HEK293 (cell line): ENCODE measurements around the gene YDJC.
A peak's percentile ranks its signal among the peaks of the same experiment; 100 is the strongest.

Experiments
- CTCF ChIA-PET: fragments of 350-600 bp; formaldehyde crosslinking; extraction: SDS; loops from one replicate; lab custom pipeline; 2021; ENCODE audit warnings: antibody characterized with exemption; lab: Yijun Ruan, JAX
- POLR2A ChIA-PET: fragments of 300-600 bp; formaldehyde crosslinking; extraction: SDS; loops from one replicate; lab custom pipeline; 2020; ENCODE audit warnings: antibody characterized with exemption, inconsistent platforms; lab: Yijun Ruan, JAX
- H3K27ac ChIP-seq: fragments of 200-500 bp; sonication (Bioruptor generic); 2 replicates; pipeline ENCODE4 v1.5.1; 2014; ENCODE audit warnings: low read depth, low read length, control low read depth, inconsistent platforms; ENCODE audit errors: extremely low read depth
- H3K36me3 ChIP-seq, 2 experiments: fragments of 200-500 bp in 1 of 2; sonication (Bioruptor generic) in 1 of 2; 1 replicate in 1 of 2; 2 replicates in 1 of 2; pipeline ENCODE4 v1.5.1; 2014 to 2017; ENCODE audit warnings: inconsistent platforms in 2 of 2, low read length in 2 of 2; ENCODE audit not compliant: control insufficient read depth in 2 of 2, insufficient read depth in 1 of 2
- H3K4me1 ChIP-seq: fragments of 200-500 bp; sonication (Bioruptor generic); 2 replicates; pipeline ENCODE4 v1.5.1; 2014; ENCODE audit warnings: mild to moderate bottlenecking, low read length, inconsistent platforms; ENCODE audit not compliant: control insufficient read depth, insufficient read depth
- H3K4me3 ChIP-seq: 2 replicates; pipeline ENCODE4 v1.5.1; 2011; ENCODE audit warnings: low read depth, mild to moderate bottlenecking, control low read depth, low read length, moderate library complexity
- H3K9me3 ChIP-seq: fragments of 200-500 bp; sonication (Bioruptor generic); 2 replicates; pipeline ENCODE4 v1.5.1; 2014; ENCODE audit warnings: low read depth, low read length, inconsistent platforms; ENCODE audit not compliant: control insufficient read depth, insufficient read depth
- KLF10 ChIP-seq: fragments of 450-650 bp; IDR thresholded peaks from 2 replicates; pipeline ENCODE4 v1.5.1; 2018; ENCODE audit warnings: missing biosample characterization, mild to moderate bottlenecking, missing genetic modification characterization
- KLF7 ChIP-seq: fragments of 450-650 bp; formaldehyde crosslinking; IDR thresholded peaks from 2 replicates; pipeline ENCODE4 v1.5.1; 2016; ENCODE audit warnings: missing biosample characterization, missing genetic modification characterization, borderline replicate concordance
- MYNN ChIP-seq: fragments of 450-650 bp; formaldehyde crosslinking; IDR thresholded peaks from 2 replicates; pipeline ENCODE4 v1.5.1; 2016; ENCODE audit warnings: missing biosample characterization, missing genetic modification characterization, borderline replicate concordance
- MZF1 ChIP-seq: fragments of 450-650 bp; formaldehyde crosslinking; IDR thresholded peaks from 2 replicates; pipeline ENCODE4 v1.5.1; 2017; ENCODE audit warnings: missing biosample characterization, missing genetic modification characterization, borderline replicate concordance
- REPIN1 ChIP-seq: fragments of 450-650 bp; formaldehyde crosslinking; IDR thresholded peaks from 2 replicates; pipeline ENCODE4 v1.5.1; 2017; ENCODE audit warnings: missing biosample characterization, missing genetic modification characterization, low read depth
- SP2 ChIP-seq: fragments of 450-650 bp; formaldehyde crosslinking; IDR thresholded peaks from 2 replicates; pipeline ENCODE4 v1.5.1; 2016; ENCODE audit warnings: missing biosample characterization, missing genetic modification characterization
- ZIC2 ChIP-seq: fragments of 450-650 bp; formaldehyde crosslinking; IDR thresholded peaks from 2 replicates; pipeline ENCODE4 v1.5.1; 2016; ENCODE audit warnings: missing biosample characterization, missing genetic modification characterization
- ZNF544 ChIP-seq: fragments of 450-650 bp; formaldehyde crosslinking; IDR thresholded peaks from 2 replicates; pipeline ENCODE4 v1.5.0; 2017; ENCODE audit warnings: missing biosample characterization, missing genetic modification characterization
- ZNF600 ChIP-seq: fragments of 450-650 bp; formaldehyde crosslinking; IDR thresholded peaks from 2 replicates; pipeline ENCODE4 v1.5.1; 2016; ENCODE audit warnings: missing biosample characterization, missing genetic modification characterization
- ZSCAN16 ChIP-seq: fragments of 450-650 bp; formaldehyde crosslinking; IDR thresholded peaks from 2 replicates; pipeline ENCODE4 v1.5.1; 2016; ENCODE audit warnings: missing biosample characterization, missing genetic modification characterization
- TF ChIP-seq, protein P1 (sequence below): fragments of 450-650 bp; formaldehyde crosslinking; IDR thresholded peaks from 2 replicates; pipeline ENCODE4 v1.5.1; 2016; ENCODE audit warnings: missing biosample characterization, missing genetic modification characterization
- TF ChIP-seq, protein P2 (sequence below): fragments of 450-650 bp; formaldehyde crosslinking; IDR thresholded peaks from 2 replicates; pipeline ENCODE4 v1.5.1; 2016; ENCODE audit warnings: missing biosample characterization, missing genetic modification characterization, borderline replicate concordance
- TF ChIP-seq, protein P3 (sequence below): fragments of 450-650 bp; formaldehyde crosslinking; IDR thresholded peaks from 2 replicates; pipeline ENCODE4 v1.5.1; 2016; ENCODE audit warnings: missing biosample characterization, missing genetic modification characterization
- TF ChIP-seq, protein P4 (sequence below): fragments of 450-650 bp; formaldehyde crosslinking; IDR thresholded peaks from 2 replicates; pipeline ENCODE4 v1.5.1; 2016; ENCODE audit warnings: missing biosample characterization, missing genetic modification characterization
- TF ChIP-seq, protein P5 (sequence below): fragments of 450-650 bp; formaldehyde crosslinking; IDR thresholded peaks from 2 replicates; pipeline ENCODE4 v1.5.1; 2016; ENCODE audit warnings: missing biosample characterization, missing genetic modification characterization
- TF ChIP-seq, protein P6 (sequence below): fragments of 450-650 bp; formaldehyde crosslinking; IDR thresholded peaks from 2 replicates; pipeline ENCODE4 v1.5.1; 2016; ENCODE audit warnings: missing biosample characterization, missing genetic modification characterization
- TF ChIP-seq, protein P7 (sequence below): fragments of 450-650 bp; formaldehyde crosslinking; IDR thresholded peaks from 2 replicates; pipeline ENCODE4 v1.5.1; 2016; ENCODE audit warnings: missing biosample characterization, missing genetic modification characterization
- TF ChIP-seq, protein P8 (sequence below): fragments of 450-650 bp; formaldehyde crosslinking; IDR thresholded peaks from 2 replicates; pipeline ENCODE4 v1.5.1; 2016; ENCODE audit warnings: missing biosample characterization, missing genetic modification characterization

The YDJC gene

DNA sequence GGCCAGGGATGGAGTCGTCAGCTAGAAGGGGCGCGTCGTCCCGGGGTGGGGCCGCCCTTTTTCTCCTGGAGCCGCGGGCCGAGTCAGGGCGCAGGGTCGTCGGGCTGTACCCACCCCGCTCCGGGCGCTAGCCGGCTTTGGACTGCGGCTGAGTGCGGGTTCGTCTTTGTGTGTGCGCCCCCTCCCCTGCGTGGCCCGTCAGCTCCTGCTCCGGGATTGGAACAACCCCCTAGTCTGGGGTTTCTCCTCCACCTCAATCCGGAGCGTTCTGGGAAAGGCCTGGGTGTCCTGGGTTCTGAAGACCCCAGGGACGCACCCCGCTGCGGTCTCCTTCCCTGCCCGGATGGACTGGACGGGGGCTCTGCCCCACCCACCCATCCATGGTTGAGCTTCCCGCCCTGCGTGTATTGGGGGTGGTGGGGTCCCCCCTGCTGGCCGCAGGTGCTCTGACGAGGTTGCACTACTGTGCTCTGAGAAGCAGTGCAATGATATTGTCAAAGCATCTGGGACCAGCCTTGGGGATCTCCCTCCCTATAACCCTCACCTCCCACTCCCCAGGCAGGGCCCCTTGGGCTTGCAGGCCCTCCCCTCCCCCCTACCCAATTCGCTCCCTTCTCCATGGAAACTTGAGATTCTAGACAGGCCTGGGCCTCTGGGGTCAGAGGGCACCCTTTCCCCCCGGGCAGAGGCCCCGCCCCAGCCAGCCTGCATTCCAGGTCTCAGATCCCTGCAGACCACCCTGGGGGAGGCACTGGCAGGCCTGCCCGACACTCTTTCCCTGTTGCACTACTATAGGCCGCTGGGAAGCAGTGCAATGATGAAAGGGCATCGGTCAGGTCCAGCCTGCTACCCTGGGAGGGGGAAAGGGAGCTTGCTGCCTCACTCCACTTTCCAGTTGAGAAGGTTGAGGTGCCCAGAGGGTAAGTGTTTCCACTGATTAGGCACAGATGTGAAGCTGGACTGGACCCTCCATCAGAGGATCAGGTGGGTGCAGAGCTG lies 23.0 kb upstream of the YDJC start (continued):
- TF ChIP-seq SP2 (tag by site-specific recombination) (no peak), KLF10 (tag by site-specific recombination) (no peak), REPIN1 (tag by site-specific recombination) (no peak), ZNF600 (tag by site-specific recombination) (no peak)
- TF ChIP-seq, all 188 proteins: peak for 5

DNA sequence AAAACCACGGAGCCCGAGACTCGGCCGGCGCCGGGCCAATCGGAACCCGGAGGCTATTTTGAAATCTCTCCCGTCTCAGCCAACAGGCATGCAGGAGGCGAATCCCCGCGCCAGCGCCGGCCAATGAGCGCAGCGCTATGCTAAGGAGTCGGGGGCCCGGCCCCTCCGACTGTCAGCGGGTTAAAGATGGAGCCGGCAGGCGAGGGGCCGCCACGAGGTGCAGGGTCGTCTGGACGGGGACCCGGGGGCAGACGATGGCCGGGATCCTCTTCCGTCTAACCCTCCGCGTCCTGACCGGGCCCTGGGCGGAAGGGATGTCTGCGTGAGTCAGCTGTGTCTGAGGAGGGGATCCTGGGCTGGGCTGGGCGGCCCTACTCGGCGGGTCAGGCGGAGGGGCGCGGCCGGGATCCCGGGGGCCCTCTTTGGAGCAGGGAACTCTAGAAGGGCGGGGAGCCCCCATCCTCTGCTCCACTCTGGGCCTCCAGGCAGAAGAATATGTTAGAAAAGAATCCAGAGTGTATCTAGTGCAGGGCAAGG lies 22.3 kb upstream of the YDJC start:
- peaks cover 0 to 36% of the 10 kb centered on the region in 2 experiments; a peak in 2 of 3 replicates for H3K36me3 ChIP-seq
- peak overlapping the region; percentile 83 for H3K4me3 ChIP-seq
- H3K4me1 ChIP-seq: no peaks in the 10 kb centered on the region
- H3K27ac ChIP-seq: peak overlapping the region; percentile 48; the same call in 1 of the 2 replicates
- POLR2A ChIA-PET: interaction anchor here (0.6 to 3.2 kb wide), 5 partner anchors 10 to 60 kb away, joined by 4 to 18 read pairs (median 5); partner anchors contain the start of genes PPIL2 and SDF2L1
- H3K9me3 ChIP-seq: no peaks in the 10 kb centered on the region
- CTCF ChIA-PET: interaction anchor here (1.0 to 4.8 kb wide), 3 partner anchors 9 to 23 kb away, joined by 3 to 25 read pairs (median 3); partner anchors contain the start of genes CCDC116 and SDF2L1
- TF ChIP-seq, protein P1, sequence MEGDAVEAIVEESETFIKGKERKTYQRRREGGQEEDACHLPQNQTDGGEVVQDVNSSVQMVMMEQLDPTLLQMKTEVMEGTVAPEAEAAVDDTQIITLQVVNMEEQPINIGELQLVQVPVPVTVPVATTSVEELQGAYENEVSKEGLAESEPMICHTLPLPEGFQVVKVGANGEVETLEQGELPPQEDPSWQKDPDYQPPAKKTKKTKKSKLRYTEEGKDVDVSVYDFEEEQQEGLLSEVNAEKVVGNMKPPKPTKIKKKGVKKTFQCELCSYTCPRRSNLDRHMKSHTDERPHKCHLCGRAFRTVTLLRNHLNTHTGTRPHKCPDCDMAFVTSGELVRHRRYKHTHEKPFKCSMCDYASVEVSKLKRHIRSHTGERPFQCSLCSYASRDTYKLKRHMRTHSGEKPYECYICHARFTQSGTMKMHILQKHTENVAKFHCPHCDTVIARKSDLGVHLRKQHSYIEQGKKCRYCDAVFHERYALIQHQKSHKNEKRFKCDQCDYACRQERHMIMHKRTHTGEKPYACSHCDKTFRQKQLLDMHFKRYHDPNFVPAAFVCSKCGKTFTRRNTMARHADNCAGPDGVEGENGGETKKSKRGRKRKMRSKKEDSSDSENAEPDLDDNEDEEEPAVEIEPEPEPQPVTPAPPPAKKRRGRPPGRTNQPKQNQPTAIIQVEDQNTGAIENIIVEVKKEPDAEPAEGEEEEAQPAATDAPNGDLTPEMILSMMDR (tag by site-specific recombination): no peak
- no peak for TF ChIP-seq ZNF544 (tag by site-specific recombination)
- TF ChIP-seq, protein P2, sequence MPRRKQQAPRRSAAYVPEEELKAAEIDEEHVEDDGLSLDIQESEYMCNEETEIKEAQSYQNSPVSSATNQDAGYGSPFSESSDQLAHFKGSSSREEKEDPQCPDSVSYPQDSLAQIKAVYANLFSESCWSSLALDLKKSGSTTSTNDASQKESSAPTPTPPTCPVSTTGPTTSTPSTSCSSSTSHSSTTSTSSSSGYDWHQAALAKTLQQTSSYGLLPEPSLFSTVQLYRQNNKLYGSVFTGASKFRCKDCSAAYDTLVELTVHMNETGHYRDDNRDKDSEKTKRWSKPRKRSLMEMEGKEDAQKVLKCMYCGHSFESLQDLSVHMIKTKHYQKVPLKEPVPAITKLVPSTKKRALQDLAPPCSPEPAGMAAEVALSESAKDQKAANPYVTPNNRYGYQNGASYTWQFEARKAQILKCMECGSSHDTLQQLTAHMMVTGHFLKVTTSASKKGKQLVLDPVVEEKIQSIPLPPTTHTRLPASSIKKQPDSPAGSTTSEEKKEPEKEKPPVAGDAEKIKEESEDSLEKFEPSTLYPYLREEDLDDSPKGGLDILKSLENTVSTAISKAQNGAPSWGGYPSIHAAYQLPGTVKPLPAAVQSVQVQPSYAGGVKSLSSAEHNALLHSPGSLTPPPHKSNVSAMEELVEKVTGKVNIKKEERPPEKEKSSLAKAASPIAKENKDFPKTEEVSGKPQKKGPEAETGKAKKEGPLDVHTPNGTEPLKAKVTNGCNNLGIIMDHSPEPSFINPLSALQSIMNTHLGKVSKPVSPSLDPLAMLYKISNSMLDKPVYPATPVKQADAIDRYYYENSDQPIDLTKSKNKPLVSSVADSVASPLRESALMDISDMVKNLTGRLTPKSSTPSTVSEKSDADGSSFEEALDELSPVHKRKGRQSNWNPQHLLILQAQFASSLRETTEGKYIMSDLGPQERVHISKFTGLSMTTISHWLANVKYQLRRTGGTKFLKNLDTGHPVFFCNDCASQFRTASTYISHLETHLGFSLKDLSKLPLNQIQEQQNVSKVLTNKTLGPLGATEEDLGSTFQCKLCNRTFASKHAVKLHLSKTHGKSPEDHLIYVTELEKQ: no peak
- TF ChIP-seq, protein P3, sequence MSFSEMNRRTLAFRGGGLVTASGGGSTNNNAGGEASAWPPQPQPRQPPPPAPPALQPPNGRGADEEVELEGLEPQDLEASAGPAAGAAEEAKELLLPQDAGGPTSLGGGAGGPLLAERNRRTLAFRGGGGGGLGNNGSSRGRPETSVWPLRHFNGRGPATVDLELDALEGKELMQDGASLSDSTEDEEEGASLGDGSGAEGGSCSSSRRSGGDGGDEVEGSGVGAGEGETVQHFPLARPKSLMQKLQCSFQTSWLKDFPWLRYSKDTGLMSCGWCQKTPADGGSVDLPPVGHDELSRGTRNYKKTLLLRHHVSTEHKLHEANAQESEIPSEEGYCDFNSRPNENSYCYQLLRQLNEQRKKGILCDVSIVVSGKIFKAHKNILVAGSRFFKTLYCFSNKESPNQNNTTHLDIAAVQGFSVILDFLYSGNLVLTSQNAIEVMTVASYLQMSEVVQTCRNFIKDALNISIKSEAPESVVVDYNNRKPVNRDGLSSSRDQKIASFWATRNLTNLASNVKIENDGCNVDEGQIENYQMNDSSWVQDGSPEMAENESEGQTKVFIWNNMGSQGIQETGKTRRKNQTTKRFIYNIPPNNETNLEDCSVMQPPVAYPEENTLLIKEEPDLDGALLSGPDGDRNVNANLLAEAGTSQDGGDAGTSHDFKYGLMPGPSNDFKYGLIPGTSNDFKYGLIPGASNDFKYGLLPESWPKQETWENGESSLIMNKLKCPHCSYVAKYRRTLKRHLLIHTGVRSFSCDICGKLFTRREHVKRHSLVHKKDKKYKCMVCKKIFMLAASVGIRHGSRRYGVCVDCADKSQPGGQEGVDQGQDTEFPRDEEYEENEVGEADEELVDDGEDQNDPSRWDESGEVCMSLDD (tag by site-specific recombination): peak; percentile 66
- no peak for TF ChIP-seq ZIC2
- TF ChIP-seq, protein P4, sequence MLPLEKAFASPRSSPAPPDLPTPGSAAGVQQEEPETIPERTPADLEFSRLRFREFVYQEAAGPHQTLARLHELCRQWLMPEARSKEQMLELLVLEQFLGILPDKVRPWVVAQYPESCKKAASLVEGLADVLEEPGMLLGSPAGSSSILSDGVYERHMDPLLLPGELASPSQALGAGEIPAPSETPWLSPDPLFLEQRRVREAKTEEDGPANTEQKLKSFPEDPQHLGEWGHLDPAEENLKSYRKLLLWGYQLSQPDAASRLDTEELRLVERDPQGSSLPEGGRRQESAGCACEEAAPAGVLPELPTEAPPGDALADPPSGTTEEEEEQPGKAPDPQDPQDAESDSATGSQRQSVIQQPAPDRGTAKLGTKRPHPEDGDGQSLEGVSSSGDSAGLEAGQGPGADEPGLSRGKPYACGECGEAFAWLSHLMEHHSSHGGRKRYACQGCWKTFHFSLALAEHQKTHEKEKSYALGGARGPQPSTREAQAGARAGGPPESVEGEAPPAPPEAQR: no peak
- TF ChIP-seq REPIN1 (tag by site-specific recombination): no peak
- no peak for TF ChIP-seq MYNN
- TF ChIP-seq ZSCAN16 (tag by site-specific recombination): no peak
- TF ChIP-seq MZF1 (tag by site-specific recombination): no peak
- TF ChIP-seq, protein P5, sequence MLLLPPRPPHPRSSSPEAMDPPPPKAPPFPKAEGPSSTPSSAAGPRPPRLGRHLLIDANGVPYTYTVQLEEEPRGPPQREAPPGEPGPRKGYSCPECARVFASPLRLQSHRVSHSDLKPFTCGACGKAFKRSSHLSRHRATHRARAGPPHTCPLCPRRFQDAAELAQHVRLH (tag by site-specific recombination): no peak
- TF ChIP-seq, protein P6, sequence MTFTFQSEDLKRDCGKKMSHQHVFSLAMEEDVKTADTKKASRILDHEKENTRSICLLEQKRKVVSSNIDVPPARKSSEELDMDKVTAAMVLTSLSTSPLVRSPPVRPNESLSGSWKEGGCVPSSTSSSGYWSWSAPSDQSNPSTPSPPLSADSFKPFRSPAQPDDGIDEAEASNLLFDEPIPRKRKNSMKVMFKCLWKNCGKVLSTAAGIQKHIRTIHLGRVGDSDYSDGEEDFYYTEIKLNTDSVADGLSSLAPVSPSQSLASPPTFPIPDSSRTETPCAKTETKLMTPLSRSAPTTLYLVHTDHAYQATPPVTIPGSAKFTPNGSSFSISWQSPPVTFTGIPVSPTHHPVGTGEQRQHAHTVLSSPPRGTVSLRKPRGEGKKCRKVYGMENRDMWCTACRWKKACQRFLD (tag by site-specific recombination): no peak
- TF ChIP-seq KLF7: peak; percentile 76
- TF ChIP-seq, protein P7, sequence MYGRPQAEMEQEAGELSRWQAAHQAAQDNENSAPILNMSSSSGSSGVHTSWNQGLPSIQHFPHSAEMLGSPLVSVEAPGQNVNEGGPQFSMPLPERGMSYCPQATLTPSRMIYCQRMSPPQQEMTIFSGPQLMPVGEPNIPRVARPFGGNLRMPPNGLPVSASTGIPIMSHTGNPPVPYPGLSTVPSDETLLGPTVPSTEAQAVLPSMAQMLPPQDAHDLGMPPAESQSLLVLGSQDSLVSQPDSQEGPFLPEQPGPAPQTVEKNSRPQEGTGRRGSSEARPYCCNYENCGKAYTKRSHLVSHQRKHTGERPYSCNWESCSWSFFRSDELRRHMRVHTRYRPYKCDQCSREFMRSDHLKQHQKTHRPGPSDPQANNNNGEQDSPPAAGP: peak; percentile 44; the same call in 1 of the 2 replicates
- TF ChIP-seq, protein P8, sequence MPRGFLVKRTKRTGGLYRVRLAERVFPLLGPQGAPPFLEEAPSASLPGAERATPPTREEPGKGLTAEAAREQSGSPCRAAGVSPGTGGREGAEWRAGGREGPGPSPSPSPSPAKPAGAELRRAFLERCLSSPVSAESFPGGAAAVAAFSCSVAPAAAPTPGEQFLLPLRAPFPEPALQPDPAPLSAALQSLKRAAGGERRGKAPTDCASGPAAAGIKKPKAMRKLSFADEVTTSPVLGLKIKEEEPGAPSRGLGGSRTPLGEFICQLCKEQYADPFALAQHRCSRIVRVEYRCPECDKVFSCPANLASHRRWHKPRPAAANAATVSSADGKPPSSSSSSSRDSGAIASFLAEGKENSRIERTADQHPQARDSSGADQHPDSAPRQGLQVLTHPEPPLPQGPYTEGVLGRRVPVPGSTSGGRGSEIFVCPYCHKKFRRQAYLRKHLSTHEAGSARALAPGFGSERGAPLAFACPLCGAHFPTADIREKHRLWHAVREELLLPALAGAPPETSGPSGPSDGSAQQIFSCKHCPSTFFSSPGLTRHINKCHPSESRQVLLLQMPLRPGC: peak; percentile 40; the same call in 1 of the 2 replicates
